ENCODE results near the gene BCL3.

DNA sequence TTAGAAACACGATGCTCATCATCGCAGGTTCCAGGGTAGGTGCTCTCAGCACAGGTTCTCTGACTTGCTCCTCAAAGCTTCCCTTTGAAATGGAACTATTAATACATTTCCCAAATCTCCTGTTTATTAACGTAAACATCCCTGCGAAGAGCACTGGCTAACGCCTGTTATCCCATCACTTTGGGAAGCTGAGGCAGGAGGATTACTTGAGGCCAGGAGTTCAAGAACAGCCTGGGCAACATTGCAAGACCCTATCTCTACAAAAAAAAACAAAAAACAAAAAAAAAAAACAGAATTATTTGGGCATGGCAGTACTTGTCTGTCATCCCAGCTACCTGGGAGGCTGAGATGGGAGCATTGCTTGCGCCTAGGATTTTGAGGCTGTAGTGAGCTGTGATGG lies 30.9 kb upstream of the BCL3 start:
- TF ChIP-seq, protein P1, sequence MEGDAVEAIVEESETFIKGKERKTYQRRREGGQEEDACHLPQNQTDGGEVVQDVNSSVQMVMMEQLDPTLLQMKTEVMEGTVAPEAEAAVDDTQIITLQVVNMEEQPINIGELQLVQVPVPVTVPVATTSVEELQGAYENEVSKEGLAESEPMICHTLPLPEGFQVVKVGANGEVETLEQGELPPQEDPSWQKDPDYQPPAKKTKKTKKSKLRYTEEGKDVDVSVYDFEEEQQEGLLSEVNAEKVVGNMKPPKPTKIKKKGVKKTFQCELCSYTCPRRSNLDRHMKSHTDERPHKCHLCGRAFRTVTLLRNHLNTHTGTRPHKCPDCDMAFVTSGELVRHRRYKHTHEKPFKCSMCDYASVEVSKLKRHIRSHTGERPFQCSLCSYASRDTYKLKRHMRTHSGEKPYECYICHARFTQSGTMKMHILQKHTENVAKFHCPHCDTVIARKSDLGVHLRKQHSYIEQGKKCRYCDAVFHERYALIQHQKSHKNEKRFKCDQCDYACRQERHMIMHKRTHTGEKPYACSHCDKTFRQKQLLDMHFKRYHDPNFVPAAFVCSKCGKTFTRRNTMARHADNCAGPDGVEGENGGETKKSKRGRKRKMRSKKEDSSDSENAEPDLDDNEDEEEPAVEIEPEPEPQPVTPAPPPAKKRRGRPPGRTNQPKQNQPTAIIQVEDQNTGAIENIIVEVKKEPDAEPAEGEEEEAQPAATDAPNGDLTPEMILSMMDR (tag by site-specific recombination; IDR thresholded peaks at IDR 0.05), result no peak
- TF ChIP-seq ZNF510 (tag by site-specific recombination; IDR thresholded peaks at IDR 0.05; ENCODE audit: insufficient replicate concordance) (no peak), ZNF707 (tag by site-specific recombination; IDR thresholded peaks at IDR 0.05) (no peak), ZNF274 (IDR thresholded peaks at IDR 0.05; ENCODE audit: low read length) (no peak), ZNF274 (tag by site-specific recombination; IDR thresholded peaks at IDR 0.05; ENCODE audit: borderline replicate concordance) (no peak), ZBTB17 (tag by site-specific recombination; IDR thresholded peaks at IDR 0.05) (no peak), ZBTB7A (tag by site-specific recombination; IDR thresholded peaks at IDR 0.05; ENCODE audit: low read depth) (no peak), MYNN (tag by site-specific recombination; IDR thresholded peaks at IDR 0.05; ENCODE audit: borderline replicate concordance) (no peak)
- TF ChIP-seq, protein P2, sequence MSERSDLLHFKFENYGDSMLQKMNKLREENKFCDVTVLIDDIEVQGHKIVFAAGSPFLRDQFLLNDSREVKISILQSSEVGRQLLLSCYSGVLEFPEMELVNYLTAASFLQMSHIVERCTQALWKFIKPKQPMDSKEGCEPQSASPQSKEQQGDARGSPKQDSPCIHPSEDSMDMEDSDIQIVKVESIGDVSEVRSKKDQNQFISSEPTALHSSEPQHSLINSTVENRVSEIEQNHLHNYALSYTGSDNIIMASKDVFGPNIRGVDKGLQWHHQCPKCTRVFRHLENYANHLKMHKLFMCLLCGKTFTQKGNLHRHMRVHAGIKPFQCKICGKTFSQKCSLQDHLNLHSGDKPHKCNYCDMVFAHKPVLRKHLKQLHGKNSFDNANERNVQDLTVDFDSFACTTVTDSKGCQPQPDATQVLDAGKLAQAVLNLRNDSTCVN (tag by site-specific recombination; optimal IDR thresholded peaks at IDR 0.05), result no peak
